Kasumi-1 (cell line): ENCODE measurements around the gene MGLL.
"Not testable (repeated sequence)": the region's sequence is repeated elsewhere in the genome, so short reads cannot be mapped to it uniquely, and the experiment has no call there.

ENCODE experiments used
- DNase-seq, 2 experiments: peaks; one replicate each; lab custom pipeline; 2025; lab: John Stamatoyannopoulos, UW

MGLL gene

GRCh38 chr3:127709320-127710060 lies 112.8 kb downstream of the MGLL start:
- DNase-seq = no peak

- no peak for DNase-seq
Measured at GRCh38 chr3:127708837-127709236, 113.5 kb downstream of the MGLL start.

- no peak for DNase-seq
Measured at GRCh38 chr3:127707851-127708411, 114.4 kb downstream of the MGLL start.

GRCh38 chr3:127706785-127707351 lies 115.4 kb downstream of the MGLL start:
- DNase-seq = no peak

GRCh38 chr3:127706312-127706711 lies 116.0 kb downstream of the MGLL start:
- DNase-seq = no peak

GRCh38 chr3:127704840-127705239 lies 117.5 kb downstream of the MGLL start:
- DNase-seq = not testable (repeated sequence)

- DNase-seq = no peak
Measured at GRCh38 chr3:127702151-127702578, 120.2 kb downstream of the MGLL start.

- DNase-seq = no peak
Measured at GRCh38 chr3:127701280-127701911, 120.9 kb downstream of the MGLL start.

- no peak for DNase-seq
Measured at GRCh38 chr3:127700406-127700805, 121.9 kb downstream of the MGLL start.

GRCh38 chr3:127699416-127700300 lies 122.7 kb downstream of the MGLL start:
- no peak for DNase-seq

- DNase-seq = no peak
Measured at GRCh38 chr3:127698691-127699415, 123.5 kb downstream of the MGLL start.

- DNase-seq = no peak
Measured at GRCh38 chr3:127698286-127698685, 124.0 kb downstream of the MGLL start.

- DNase-seq = peak; percentile 60 to 67
Measured at GRCh38 chr3:127697551-127698240, 124.6 kb downstream of the MGLL start.

- peak; percentile 35 to 53 for DNase-seq
Measured at GRCh38 chr3:127694467-127695215, 127.7 kb downstream of the MGLL start.

- no peak for DNase-seq
Measured at GRCh38 chr3:127693336-127693843, 128.9 kb downstream of the MGLL start.

- no peak for DNase-seq
Measured at GRCh38 chr3:127692501-127693335, 129.6 kb downstream of the MGLL start.

- DNase-seq = no peak
Measured at GRCh38 chr3:127691974-127692373, 130.3 kb downstream of the MGLL start.

- no peak for DNase-seq
Measured at GRCh38 chr3:127691489-127691888, 130.8 kb downstream of the MGLL start.
